CD4-positive, alpha-beta T cell treated with Interleukin-12 subunit alpha and Interleukin-12 subunit beta, for 1 hour (primary cell): ENCODE measurements around the gene TYSND1.
A peak's percentile ranks its signal among the peaks of the same experiment; 100 is the strongest.
"Not testable (repeated sequence)": the region's sequence is repeated elsewhere in the genome, so short reads cannot be mapped to it uniquely, and the experiment has no call there.

Experiments used
- DNase-seq: peaks from one replicate; pipeline ENCODE4 v3.0.0-alpha.2; 2020

The TYSND1 gene

GRCh38 chr10:70146489-70147258 lies at the start of gene TYSND1:
TYSND1 (minus strand) TSS chr10:70146700; CDS start chr10:70146586, 114 bp downstream.
- peak; percentile 94 for DNase-seq

- no peak for DNase-seq
Measured at GRCh38 chr10:70193391-70193844, 46.9 kb upstream of the TYSND1 start.

DNA sequence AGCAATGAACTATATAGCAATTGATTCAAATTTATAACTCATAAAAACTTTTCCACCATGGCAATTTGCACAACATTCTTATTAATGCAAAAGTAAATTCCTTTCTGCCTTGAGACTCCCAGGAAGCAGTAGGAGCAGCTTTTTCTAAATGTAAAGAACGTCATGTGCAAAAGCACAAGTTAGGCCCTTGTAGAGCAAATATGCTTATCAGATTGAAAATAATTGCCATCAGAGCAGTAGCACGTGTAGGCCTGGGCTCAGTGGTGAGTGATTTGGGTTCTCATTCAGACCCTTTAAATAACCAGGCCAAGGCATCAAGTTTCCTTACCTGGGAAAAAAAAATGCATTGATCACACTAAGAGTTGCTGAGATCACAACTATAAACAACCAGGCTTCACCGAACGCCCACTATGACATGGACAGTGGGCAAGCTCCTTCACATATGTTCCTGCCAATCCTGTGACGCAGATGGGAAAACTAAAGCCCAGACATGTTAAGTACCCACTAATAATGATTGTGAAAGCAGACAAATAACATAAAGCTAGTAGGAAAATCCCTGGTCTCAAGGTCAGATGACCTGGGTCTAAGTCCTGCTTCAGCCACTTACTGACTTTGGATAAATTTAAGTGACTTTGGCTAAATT lies 45.9 kb upstream of the TYSND1 start:
- no peak for DNase-seq

- no peak for DNase-seq
Measured at GRCh38 chr10:70191972-70192305, 45.4 kb upstream of the TYSND1 start.

GRCh38 chr10:70191161-70191971 lies 44.9 kb upstream of the TYSND1 start:
- no peak for DNase-seq

DNA sequence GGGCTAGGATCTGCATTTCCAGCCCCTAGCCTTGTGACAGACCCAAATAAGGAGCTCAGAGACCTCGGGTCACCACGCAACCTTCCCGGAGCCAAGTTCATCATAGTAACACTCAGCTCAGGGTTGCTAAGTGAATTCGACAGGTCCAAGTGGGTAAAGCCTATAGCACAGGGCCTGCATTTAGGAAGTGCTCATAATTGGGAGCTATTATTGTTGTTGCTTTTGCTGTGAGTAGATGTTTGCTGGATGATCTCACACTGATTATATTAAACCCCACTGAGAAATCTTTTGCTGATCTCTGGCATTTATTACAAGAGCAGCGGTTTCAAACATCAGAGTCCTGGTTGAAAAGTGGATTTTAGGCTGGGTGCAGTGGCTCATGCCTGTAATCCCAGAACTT lies 44.1 kb upstream of the TYSND1 start:
- no peak for DNase-seq

DNA sequence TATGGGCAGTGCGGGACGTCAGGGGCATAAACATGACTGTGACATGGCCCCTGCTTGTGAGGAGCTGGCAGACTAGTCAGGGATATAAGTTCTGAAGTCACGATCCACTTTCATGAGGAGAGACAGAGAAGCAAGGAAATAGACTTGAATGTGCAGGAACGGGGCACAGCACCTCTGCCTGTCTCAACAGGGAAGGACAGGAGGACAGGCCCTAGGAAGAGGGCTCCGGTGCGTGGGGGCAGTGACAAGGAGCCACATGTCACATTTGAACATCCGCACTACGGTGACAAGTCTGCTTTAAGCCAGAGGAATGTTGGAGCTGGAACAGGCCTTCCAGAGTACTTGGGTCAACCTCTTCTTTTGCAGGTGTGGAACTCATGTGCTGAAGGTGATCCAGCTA lies 43.6 kb upstream of the TYSND1 start:
- DNase-seq, result no peak

DNA sequence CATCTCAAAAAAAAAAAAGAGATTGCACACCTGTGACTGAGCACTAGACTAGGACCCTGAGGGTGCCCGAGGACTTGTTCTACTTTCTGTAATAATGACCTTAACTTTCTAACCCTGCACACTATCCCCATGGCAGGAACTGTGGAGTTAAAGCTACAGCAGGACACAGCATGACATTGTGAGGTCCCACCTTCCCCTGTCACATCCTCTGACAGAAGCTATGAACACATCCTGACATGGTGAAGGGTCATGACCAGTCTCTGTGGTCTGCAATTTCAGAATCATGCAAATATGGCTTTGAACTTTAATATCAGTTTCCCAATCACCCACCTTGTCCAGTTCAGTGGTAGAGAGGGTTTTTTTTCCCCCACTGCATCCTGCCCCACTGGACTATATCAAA lies 42.3 kb upstream of the TYSND1 start:
- no peak for DNase-seq

DNA sequence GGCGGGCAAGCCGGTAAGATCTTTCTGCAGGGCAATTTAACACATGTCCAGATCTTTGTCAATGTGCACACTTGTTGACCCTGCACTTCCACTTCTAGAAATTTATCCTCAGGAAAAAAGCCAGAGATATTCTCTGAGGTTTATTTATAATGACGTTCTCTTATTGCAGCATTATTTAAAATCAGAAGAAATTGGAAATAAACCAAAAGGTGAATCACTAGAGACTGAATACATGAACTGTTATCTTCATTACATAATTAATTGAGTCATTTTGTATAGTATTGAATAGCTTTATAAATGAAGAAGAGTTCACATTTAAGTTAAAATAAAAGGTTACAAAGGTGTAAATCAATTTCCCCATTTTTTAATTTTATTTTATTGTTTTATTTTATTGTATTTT lies 40.1 kb upstream of the TYSND1 start:
- DNase-seq, result no peak

- no peak for DNase-seq
Measured at GRCh38 chr10:70186090-70186489, 39.6 kb upstream of the TYSND1 start.

DNA sequence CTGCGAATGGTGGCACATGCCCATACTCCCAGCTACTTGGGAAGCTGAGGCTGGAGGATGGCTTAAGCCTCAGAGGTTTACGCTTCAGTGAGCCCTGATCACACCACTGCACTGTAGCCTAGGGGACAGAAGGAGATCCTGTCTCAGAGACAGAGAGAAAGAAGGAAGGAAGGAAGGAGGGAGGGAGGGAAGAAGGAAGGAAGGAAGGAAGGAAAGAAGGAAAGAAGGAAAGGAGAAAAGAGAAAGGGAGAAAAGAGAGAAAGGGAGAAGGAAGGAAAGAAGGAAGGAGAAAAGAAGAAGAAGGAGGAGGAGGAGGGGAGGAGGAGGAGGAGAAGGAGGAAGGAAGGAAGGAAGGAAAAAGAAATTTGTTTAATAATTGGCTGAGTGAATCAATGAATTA lies 36.8 kb upstream of the TYSND1 start:
- no peak for DNase-seq

- not testable (repeated sequence) for DNase-seq
Measured at GRCh38 chr10:70179209-70179608, 32.7 kb upstream of the TYSND1 start.

DNA sequence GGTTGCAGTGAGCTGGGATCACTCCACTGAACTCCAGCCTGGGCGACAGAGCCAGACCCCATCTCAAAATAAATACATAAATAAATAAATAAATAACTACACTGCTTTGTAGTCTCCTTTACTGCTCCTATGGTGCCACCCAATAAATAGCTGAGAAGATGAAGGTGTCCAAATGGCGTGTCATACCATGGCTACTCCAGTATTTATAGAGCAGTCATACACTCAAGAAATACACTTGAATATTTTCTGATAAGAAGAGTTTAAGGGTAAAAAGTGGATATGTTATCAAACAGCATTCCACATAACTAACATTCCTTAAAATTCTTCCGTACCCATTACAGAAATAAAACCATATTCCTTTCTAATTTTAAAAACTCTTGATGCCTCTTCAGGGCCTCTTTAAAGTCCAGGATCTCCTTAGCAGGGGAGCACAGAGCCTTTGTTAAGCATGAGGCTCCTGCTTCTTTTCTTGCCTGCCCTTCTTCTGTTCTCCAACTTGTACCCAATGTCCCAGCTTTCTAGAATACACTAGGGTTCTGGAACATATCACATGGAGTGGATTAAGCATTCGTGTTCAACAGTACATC lies 31.7 kb upstream of the TYSND1 start:
- no peak for DNase-seq

DNA sequence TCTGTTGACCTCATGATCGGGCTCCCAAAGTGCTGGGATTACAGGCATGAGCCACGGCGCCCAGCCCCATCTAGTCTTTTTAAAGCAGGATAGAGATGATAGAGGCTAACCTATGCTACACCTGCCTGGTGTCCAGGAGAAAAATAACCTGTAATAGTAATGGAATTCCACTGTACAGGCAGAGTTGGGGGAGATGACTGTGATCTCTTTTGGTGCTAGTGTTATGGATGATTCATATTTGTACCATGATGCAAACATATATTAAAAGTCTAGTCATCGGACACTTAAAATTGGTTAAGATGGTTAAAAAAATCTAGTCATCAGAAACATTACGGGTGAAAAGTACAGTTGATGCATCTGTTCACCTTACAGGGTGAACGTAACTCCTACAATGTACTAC lies 29.9 kb upstream of the TYSND1 start:
- DNase-seq, result no peak

DNA sequence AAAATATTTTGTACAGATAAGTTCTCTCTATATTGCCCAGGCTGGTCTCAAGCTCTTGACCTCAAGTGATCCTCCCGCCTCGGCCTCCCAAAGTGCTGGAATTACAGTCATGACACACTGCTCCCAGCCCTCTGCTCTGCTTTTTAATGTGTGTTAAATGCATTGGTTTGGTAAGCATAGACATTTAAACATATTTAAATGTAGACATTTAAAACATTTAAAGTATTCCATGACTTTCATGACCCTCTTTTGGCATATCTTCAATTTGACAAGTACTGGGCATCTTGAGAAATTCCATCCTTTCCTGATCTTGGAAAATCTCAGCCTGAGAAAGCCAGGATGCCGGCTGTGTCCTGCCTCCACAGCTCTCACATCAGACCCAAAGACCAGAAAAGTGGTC lies 29.0 kb upstream of the TYSND1 start:
- no peak for DNase-seq

DNA sequence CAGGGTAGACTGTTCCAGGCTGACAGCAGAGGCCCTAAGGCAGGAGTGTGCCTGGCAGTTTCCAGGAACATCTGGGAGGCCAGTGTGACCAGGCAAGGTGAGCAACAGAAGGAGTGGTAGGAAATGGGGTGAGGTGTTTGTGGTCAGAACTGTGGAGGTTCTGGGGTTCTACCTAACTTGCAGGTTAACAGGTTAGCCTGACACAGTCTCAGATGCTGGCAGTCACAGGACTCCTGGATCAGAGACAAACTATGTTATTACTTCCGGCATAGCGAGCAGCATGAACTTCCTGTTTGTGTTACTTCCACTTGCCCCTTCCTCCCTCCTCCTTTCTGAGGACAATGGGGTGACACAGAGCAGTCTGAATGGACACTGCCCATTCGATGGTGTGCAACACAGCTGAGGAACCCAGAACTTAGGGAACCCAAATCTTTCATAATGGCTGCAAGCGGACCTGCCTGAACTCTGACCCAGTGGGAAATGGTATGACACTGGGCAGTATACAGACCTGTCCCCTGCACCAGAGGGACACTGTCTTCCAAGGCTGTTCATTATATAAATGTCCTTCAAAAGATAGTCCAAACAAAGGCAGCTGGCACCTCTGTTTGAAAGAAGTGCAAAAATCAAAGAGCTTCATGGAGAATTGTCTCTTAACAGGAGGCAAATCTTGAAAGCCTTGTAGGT lies 27.7 kb upstream of the TYSND1 start:
- peak; percentile 65 for DNase-seq

DNA sequence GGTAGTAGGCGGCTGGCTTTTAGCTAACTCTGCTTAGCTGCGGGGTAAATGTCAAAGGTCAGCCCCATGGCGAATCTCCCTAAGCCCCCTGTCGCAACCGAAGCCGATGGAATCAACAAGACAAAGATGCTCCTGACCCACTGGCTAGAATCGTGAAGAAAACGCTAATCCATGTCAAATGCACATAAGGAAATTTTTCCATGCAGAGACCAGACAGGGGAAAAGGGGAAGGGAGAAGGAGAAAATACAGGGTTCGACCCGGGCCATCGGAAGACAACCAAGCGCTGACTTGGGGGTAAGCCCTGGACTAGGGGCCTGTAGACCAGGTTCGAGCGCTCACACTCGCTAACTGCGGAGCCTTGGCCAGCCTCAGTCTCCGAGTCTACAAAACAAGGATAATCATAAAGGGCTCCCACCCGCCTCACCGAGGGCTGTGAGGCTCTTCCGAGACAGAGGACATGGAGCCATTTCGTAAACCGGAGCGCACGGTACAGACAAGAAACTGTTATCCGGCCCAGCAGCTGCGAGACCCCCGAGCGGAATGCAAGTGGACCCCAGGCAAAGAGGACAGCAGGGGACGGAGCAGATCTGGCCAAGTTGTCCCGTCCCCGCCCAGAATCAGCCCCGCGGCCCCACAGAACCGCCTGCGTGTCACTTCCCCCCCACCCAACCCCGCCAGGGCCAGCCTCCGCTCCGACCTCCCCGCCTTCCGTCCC lies 23.3 kb upstream of the TYSND1 start:
- no peak for DNase-seq

DNA sequence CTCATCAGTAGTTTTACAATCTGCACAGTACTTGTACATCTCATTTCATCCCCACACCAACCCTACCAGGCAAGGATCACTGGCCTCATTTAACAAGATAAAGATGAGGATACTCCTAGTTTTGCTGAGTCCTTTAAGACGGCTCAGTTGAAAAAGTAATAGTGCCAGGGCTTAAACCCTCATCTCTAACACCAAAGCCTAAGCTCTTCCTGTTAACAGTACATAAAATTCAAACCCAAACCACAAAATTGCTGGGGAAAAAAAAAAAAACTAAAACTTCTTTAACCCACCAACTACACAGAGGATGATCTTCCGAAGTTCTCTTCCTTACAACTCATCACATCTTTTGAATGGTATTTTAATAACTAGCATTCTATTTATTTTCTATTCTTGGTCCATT lies 22.5 kb upstream of the TYSND1 start:
- peak; percentile 50 for DNase-seq

DNA sequence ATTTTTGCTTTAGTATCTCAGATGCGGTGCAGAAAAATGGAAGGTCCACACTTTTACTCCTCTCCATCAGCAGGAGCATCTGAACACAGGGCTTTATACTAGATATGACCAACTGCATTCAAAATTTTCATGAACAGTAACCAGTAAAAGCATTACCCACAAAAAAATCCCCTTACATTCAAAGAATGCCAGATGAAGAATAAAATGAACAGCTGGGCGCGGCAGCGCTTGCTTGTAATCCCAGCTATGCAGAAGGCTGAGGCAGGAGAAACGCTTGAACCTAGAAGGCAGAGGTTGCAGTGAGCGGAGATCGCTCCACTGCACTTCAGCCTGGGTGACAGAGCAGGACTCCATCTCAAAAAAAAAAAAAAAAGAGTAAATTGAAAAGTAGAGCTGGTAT lies 20.7 kb upstream of the TYSND1 start:
- no peak for DNase-seq

GRCh38 chr10:70166394-70166793 lies 19.9 kb upstream of the TYSND1 start:
- DNase-seq, result no peak

GRCh38 chr10:70164163-70164562 lies 17.7 kb upstream of the TYSND1 start:
- peak; percentile 21 for DNase-seq

GRCh38 chr10:70163448-70163847 lies 16.9 kb upstream of the TYSND1 start:
- no peak for DNase-seq
